C4-2B (cell line): ENCODE data around the gene ATR.

Experiments used
- CTCF ChIP-seq: fragments of 450-650 bp; conservative IDR thresholded peaks from 2 replicates; pipeline ENCODE4 v1.5.1; 2017; ENCODE audit warnings: mild to moderate bottlenecking
- ZFX ChIP-seq: fragments of 450-650 bp; IDR thresholded peaks from 2 replicates; pipeline ENCODE4 v1.6.1; 2017

- TF ChIP-seq CTCF, result no peak
- TF ChIP-seq ZFX, result no peak
These were observed 110.1 kb downstream of the ATR start for GRCh38 chr3:142468456-142468855.
